ENCODE results near the gene ARRDC1.
"Not testable (repeated sequence)": the region's sequence is repeated elsewhere in the genome, so short reads cannot be mapped to it uniquely, and the experiment has no call there.

Gene ARRDC1

GRCh38 chr9:137605121-137606004, at the start of gene ARRDC1:
Gene ARRDC1 (plus strand): TSS chr9:137605686. CDS start chr9:137605718, 32 bp downstream.
- DNase-seq (ENCODE audit: low read depth in 2 of 2): peak; percentile 72 to 75

- no peak for DNase-seq (ENCODE audit: low read depth in 2 of 2)
These were observed 49.2 kb upstream of the ARRDC1 start for GRCh38 chr9:137556069-137556838.

- DNase-seq (ENCODE audit: low read depth in 2 of 2): no peak
These were observed 47.4 kb upstream of the ARRDC1 start for GRCh38 chr9:137558127-137558526.

- no peak for DNase-seq (ENCODE audit: low read depth in 2 of 2)
These were observed 41.4 kb upstream of the ARRDC1 start for GRCh38 chr9:137564134-137564533.

- no peak for DNase-seq (ENCODE audit: low read depth in 2 of 2)
These were observed 40.6 kb upstream of the ARRDC1 start for GRCh38 chr9:137564817-137565411.

- DNase-seq (ENCODE audit: low read depth in 2 of 2): not testable (repeated sequence)
These were observed 37.0 kb upstream of the ARRDC1 start for GRCh38 chr9:137568445-137568844.

GRCh38 chr9:137569609-137570203, 35.8 kb upstream of the ARRDC1 start:
- no peak for DNase-seq (ENCODE audit: low read depth in 2 of 2)

GRCh38 chr9:137570566-137570965, 34.9 kb upstream of the ARRDC1 start:
- no peak for DNase-seq (ENCODE audit: low read depth in 2 of 2)

- no peak for DNase-seq (ENCODE audit: low read depth in 2 of 2)
These were observed 31.3 kb upstream of the ARRDC1 start for GRCh38 chr9:137574192-137574591.

- DNase-seq (ENCODE audit: low read depth in 2 of 2): no peak
These were observed 30.1 kb upstream of the ARRDC1 start for GRCh38 chr9:137575364-137575715.

- no peak for DNase-seq (ENCODE audit: low read depth in 2 of 2)
These were observed 29.6 kb upstream of the ARRDC1 start for GRCh38 chr9:137575716-137576411.

GRCh38 chr9:137578518-137579258, 26.8 kb upstream of the ARRDC1 start, which contains the start of gene DPH7:
Gene DPH7 (minus strand): TSS chr9:137578925. CDS start chr9:137578777, 148 bp downstream.
- DNase-seq (ENCODE audit: low read depth in 2 of 2): peak; percentile 69 to 73

GRCh38 chr9:137579259-137579604, 26.3 kb upstream of the ARRDC1 start:
- DNase-seq (ENCODE audit: low read depth in 2 of 2): no peak

GRCh38 chr9:137580209-137580953, 25.1 kb upstream of the ARRDC1 start:
- DNase-seq (ENCODE audit: low read depth in 2 of 2): no peak

- DNase-seq (ENCODE audit: low read depth in 2 of 2): no peak
These were observed 24.5 kb upstream of the ARRDC1 start for GRCh38 chr9:137580954-137581322.

GRCh38 chr9:137581361-137582285, 23.9 kb upstream of the ARRDC1 start:
- no peak for DNase-seq (ENCODE audit: low read depth in 2 of 2)

GRCh38 chr9:137582286-137582860, 23.1 kb upstream of the ARRDC1 start:
- DNase-seq (ENCODE audit: low read depth in 2 of 2): no peak

GRCh38 chr9:137583347-137583746, 22.1 kb upstream of the ARRDC1 start:
- DNase-seq (ENCODE audit: low read depth in 2 of 2): no peak

GRCh38 chr9:137583957-137584356, 21.5 kb upstream of the ARRDC1 start:
- DNase-seq (ENCODE audit: low read depth in 2 of 2): no peak
